ENCODE results near the gene LIPA.
"Not testable (repeated sequence)": the region's sequence is repeated elsewhere in the genome, so short reads cannot be mapped to it uniquely, and the experiment has no call there.

The LIPA gene

DNA sequence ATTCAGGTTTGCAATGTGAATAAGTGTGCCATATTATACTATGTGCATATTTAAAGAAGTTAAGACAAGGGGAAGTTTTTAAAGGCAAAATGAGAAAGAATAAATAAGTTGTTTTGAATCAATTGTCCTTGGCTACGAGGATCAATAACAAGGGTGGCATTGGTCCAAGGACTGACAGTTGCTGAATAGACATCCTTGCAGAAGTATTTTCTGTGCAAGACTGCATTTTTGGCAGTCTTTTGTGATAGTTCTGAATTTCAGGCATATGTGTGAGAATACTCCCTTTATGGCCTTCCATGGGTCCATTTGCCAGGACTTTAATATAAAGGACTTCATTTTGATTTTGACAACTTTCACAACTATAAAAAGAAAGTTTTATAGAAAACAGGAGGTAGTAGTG lies 5.4 kb upstream of the LIPA start:
- Histone ChIP-seq H3K27me3 (replicated peaks; ENCODE audit: control insufficient read depth, insufficient read depth, low read length, poor library complexity, severe bottlenecking) (no peaks in the 10 kb centered on the region), H3K9me3 (ENCODE audit: control insufficient read depth, low read length) (no peaks in the 10 kb centered on the region), H3K27ac (ENCODE audit: insufficient read depth, low read length, poor library complexity, severe bottlenecking) (no peak overlapping the region), H3K36me3 (ENCODE audit: control insufficient read depth, insufficient read depth, low read length) (no peaks in the 10 kb centered on the region), H3K4me1 (ENCODE audit: control insufficient read depth, insufficient read depth, low read length, poor library complexity, severe bottlenecking) (no peaks in the 10 kb centered on the region), H3K4me3 (ENCODE audit: insufficient read depth, low read depth, low read length, poor library complexity, severe bottlenecking) (no peak overlapping the region)
- no peak for DNase-seq

DNA sequence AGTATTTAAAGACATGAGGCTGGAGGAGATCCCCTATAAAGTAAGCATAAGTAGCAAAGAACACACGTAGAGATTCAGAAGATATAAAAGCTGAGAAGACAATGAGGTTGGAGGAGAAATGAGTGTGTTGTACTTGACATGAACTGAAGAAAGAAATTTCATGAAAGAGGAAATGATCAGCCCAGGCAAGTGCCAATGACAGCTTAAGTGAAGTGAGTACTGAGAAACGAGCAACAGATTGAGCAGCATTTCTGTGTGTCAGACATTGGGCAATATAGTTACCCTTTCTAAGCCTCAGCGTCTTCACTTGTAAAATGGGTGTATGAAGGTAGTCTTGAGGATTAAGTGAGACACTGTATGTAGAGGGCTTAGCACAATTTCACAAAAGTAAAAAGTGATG lies 4.8 kb upstream of the LIPA start:
- Histone ChIP-seq H3K27ac (ENCODE audit: insufficient read depth, low read length, poor library complexity, severe bottlenecking) (no peak overlapping the region), H3K27me3 (replicated peaks; ENCODE audit: control insufficient read depth, insufficient read depth, low read length, poor library complexity, severe bottlenecking) (no peaks in the 10 kb centered on the region), H3K4me1 (ENCODE audit: control insufficient read depth, insufficient read depth, low read length, poor library complexity, severe bottlenecking) (peaks cover 1% of the 10 kb centered on the region), H3K9me3 (ENCODE audit: control insufficient read depth, low read length) (no peaks in the 10 kb centered on the region), H3K4me3 (ENCODE audit: insufficient read depth, low read depth, low read length, poor library complexity, severe bottlenecking) (no peak overlapping the region), H3K36me3 (ENCODE audit: control insufficient read depth, insufficient read depth, low read length) (no peaks in the 10 kb centered on the region)
- DNase-seq: no peak

- no peaks in the 10 kb centered on the region for H3K9me3 ChIP-seq (ENCODE audit: control insufficient read depth, low read length)
- no peak for DNase-seq
- H3K27ac ChIP-seq (ENCODE audit: insufficient read depth, low read length, poor library complexity, severe bottlenecking): no peak overlapping the region
- no peak overlapping the region for H3K4me3 ChIP-seq (ENCODE audit: insufficient read depth, low read depth, low read length, poor library complexity, severe bottlenecking)
- H3K4me1 ChIP-seq (ENCODE audit: control insufficient read depth, insufficient read depth, low read length, poor library complexity, severe bottlenecking): peaks cover 7% of the 10 kb centered on the region
- H3K36me3 ChIP-seq (ENCODE audit: control insufficient read depth, insufficient read depth, low read length): no peaks in the 10 kb centered on the region
- no peaks in the 10 kb centered on the region for H3K27me3 ChIP-seq (replicated peaks; ENCODE audit: control insufficient read depth, insufficient read depth, low read length, poor library complexity, severe bottlenecking)
These were observed 4.2 kb upstream of the LIPA start for GRCh38 chr10:89255793-89256192.

DNA sequence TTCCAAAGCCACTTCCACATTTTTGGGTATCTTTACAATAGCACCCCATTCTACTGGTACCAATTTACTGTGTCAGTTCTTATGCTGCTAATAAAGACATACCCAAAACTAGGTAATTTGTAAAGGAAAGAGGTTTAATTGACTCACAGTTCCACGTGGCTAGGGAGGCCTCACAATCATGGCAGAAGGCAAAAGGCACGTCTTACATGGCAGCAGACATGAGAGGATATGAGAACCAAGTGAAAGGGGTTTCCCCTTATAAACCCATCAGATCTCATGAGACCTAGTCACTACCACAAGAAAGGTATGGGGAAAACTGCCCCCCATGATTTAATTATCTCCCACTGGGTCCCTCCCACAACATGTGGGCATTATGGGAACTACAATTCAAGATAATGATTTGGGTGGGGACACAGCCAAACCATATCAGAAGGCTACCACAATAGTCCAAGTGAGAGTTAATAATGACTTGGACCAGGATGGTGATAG lies 3.6 kb upstream of the LIPA start:
- H3K4me3 ChIP-seq (ENCODE audit: insufficient read depth, low read depth, low read length, poor library complexity, severe bottlenecking); H3K27ac ChIP-seq (ENCODE audit: insufficient read depth, low read length, poor library complexity, severe bottlenecking); DNase-seq; H3K9me3 ChIP-seq (ENCODE audit: control insufficient read depth, low read length); H3K27me3 ChIP-seq (replicated peaks; ENCODE audit: control insufficient read depth, insufficient read depth, low read length, poor library complexity, severe bottlenecking); H3K36me3 ChIP-seq (ENCODE audit: control insufficient read depth, insufficient read depth, low read length); H3K4me1 ChIP-seq (ENCODE audit: control insufficient read depth, insufficient read depth, low read length, poor library complexity, severe bottlenecking): not testable (repeated sequence)

GRCh38 chr10:89252225-89252585 lies 630 bp upstream of the LIPA start:
- no peak overlapping the region for H3K27ac ChIP-seq (ENCODE audit: insufficient read depth, low read length, poor library complexity, severe bottlenecking)
- no peak overlapping the region for H3K4me3 ChIP-seq (ENCODE audit: insufficient read depth, low read depth, low read length, poor library complexity, severe bottlenecking)
- H3K4me1 ChIP-seq (ENCODE audit: control insufficient read depth, insufficient read depth, low read length, poor library complexity, severe bottlenecking): peaks cover 9% of the 10 kb centered on the region
- H3K36me3 ChIP-seq (ENCODE audit: control insufficient read depth, insufficient read depth, low read length): no peaks in the 10 kb centered on the region
- no peak for DNase-seq
- H3K27me3 ChIP-seq (replicated peaks; ENCODE audit: control insufficient read depth, insufficient read depth, low read length, poor library complexity, severe bottlenecking): no peaks in the 10 kb centered on the region
- H3K9me3 ChIP-seq (ENCODE audit: control insufficient read depth, low read length): no peaks in the 10 kb centered on the region

- H3K27ac ChIP-seq (ENCODE audit: insufficient read depth, low read length, poor library complexity, severe bottlenecking): peak overlapping the region; percentile 47
- no peak for DNase-seq
- no peaks in the 10 kb centered on the region for H3K9me3 ChIP-seq (ENCODE audit: control insufficient read depth, low read length)
- peaks cover 9% of the 10 kb centered on the region for H3K4me1 ChIP-seq (ENCODE audit: control insufficient read depth, insufficient read depth, low read length, poor library complexity, severe bottlenecking)
- H3K36me3 ChIP-seq (ENCODE audit: control insufficient read depth, insufficient read depth, low read length): peaks cover 1% of the 10 kb centered on the region
- H3K4me3 ChIP-seq (ENCODE audit: insufficient read depth, low read depth, low read length, poor library complexity, severe bottlenecking): peak overlapping the region; percentile 69
- no peaks in the 10 kb centered on the region for H3K27me3 ChIP-seq (replicated peaks; ENCODE audit: control insufficient read depth, insufficient read depth, low read length, poor library complexity, severe bottlenecking)
These were observed 638 bp downstream of the LIPA start for GRCh38 chr10:89250865-89251408.

GRCh38 chr10:89248990-89249389 lies 2.6 kb downstream of the LIPA start:
- Histone ChIP-seq H3K4me1 (ENCODE audit: control insufficient read depth, insufficient read depth, low read length, poor library complexity, severe bottlenecking) (peaks cover 9% of the 10 kb centered on the region), H3K27ac (ENCODE audit: insufficient read depth, low read length, poor library complexity, severe bottlenecking) (no peak overlapping the region)
- DNase-seq: no peak

DNA sequence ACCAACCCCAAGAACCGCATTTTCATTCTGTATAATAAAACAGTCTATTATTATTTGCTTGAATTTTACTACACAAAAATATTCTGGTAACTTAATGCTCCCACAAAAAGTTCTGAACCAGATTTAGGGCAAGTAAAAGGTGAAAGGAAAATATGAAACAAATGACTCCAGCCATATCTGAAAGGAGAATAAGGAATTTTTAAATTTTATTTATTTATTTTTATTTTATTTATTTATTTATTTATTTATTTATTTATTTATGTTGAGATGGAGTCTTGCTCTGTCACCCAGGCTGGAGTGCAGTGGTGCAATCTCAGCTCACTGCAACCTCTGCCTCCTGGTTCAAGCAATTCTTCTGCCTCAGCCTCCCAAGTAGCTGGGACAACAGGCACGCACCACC lies 4.0 kb downstream of the LIPA start:
- not testable (repeated sequence) for H3K36me3 ChIP-seq (ENCODE audit: control insufficient read depth, insufficient read depth, low read length); H3K4me1 ChIP-seq (ENCODE audit: control insufficient read depth, insufficient read depth, low read length, poor library complexity, severe bottlenecking); H3K27ac ChIP-seq (ENCODE audit: insufficient read depth, low read length, poor library complexity, severe bottlenecking); H3K9me3 ChIP-seq (ENCODE audit: control insufficient read depth, low read length); H3K27me3 ChIP-seq (replicated peaks; ENCODE audit: control insufficient read depth, insufficient read depth, low read length, poor library complexity, severe bottlenecking); DNase-seq; H3K4me3 ChIP-seq (ENCODE audit: insufficient read depth, low read depth, low read length, poor library complexity, severe bottlenecking)

More at GRCh38 chr10:89248990-89249389, 2.6 kb downstream of the LIPA start:
- H3K9me3 ChIP-seq (ENCODE audit: control insufficient read depth, low read length): no peaks in the 10 kb centered on the region
- no peak overlapping the region for H3K4me3 ChIP-seq (ENCODE audit: insufficient read depth, low read depth, low read length, poor library complexity, severe bottlenecking)
- no peaks in the 10 kb centered on the region for H3K27me3 ChIP-seq (replicated peaks; ENCODE audit: control insufficient read depth, insufficient read depth, low read length, poor library complexity, severe bottlenecking)
- peaks cover 8% of the 10 kb centered on the region for H3K36me3 ChIP-seq (ENCODE audit: control insufficient read depth, insufficient read depth, low read length)

DNA sequence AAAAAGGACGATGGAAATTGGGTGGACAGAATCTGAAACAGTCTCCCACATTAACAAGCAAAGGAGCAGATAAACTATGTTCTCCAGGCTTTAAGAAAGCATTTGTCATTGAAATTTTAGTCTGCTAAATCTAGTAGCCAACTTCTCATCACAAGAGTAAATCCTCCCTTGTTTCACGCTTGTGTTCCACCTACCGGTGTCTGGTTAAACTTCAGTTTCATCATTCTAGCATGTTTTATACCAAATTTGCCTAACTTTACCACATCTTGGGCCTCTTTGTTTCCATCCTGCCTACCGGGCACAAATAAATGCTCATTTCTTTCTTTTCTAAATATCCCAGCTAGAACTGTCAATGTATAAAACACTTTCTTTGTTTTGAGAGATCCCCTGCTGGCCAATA lies 5.8 kb downstream of the LIPA start:
- Histone ChIP-seq H3K36me3 (ENCODE audit: control insufficient read depth, insufficient read depth, low read length) (peaks cover 10% of the 10 kb centered on the region), H3K4me1 (ENCODE audit: control insufficient read depth, insufficient read depth, low read length, poor library complexity, severe bottlenecking) (peaks cover 3% of the 10 kb centered on the region), H3K9me3 (ENCODE audit: control insufficient read depth, low read length) (no peaks in the 10 kb centered on the region), H3K27me3 (replicated peaks; ENCODE audit: control insufficient read depth, insufficient read depth, low read length, poor library complexity, severe bottlenecking) (no peaks in the 10 kb centered on the region), H3K27ac (ENCODE audit: insufficient read depth, low read length, poor library complexity, severe bottlenecking) (no peak overlapping the region), H3K4me3 (ENCODE audit: insufficient read depth, low read depth, low read length, poor library complexity, severe bottlenecking) (no peak overlapping the region)
- DNase-seq: no peak

GRCh38 chr10:89242840-89243568 lies 8.6 kb downstream of the LIPA start:
- no peak overlapping the region for H3K27ac ChIP-seq (ENCODE audit: insufficient read depth, low read length, poor library complexity, severe bottlenecking)
- DNase-seq: no peak
- H3K27me3 ChIP-seq (replicated peaks; ENCODE audit: control insufficient read depth, insufficient read depth, low read length, poor library complexity, severe bottlenecking): no peaks in the 10 kb centered on the region

More at GRCh38 chr10:89242840-89243568, 8.6 kb downstream of the LIPA start:
- Histone ChIP-seq H3K36me3 (ENCODE audit: control insufficient read depth, insufficient read depth, low read length) (peaks cover 19% of the 10 kb centered on the region), H3K9me3 (ENCODE audit: control insufficient read depth, low read length) (no peaks in the 10 kb centered on the region), H3K4me1 (ENCODE audit: control insufficient read depth, insufficient read depth, low read length, poor library complexity, severe bottlenecking) (no peaks in the 10 kb centered on the region), H3K4me3 (ENCODE audit: insufficient read depth, low read depth, low read length, poor library complexity, severe bottlenecking) (no peak overlapping the region)
